ENCODE results near the gene BRAF. TPM values are rescaled to one million over a fixed set of nuclear protein-coding genes. Genes with fewer than 3 reads are reported as not detected.
"Not testable (repeated sequence)": the region's sequence is repeated elsewhere in the genome, so short reads cannot be mapped to it uniquely, and the experiment has no call there.

The BRAF gene
- 10 to 100 TPM; 23.3 to 28.6 (median 26.1) TPM for polyA plus RNA-seq (ENCODE audit: insufficient read length in 4 of 4)

- DNase-seq (ENCODE audit: low read depth in 4 of 4, low spot score in 3 of 4), result peak; percentile 82 to 98 (median 86)
Measured at GRCh38 chr7:140924821-140925421, at the start of gene BRAF. Gene BRAF, minus strand, starts transcription at chr7:140924929. Its CDS starts 226 bp downstream, at chr7:140924703.

DNA sequence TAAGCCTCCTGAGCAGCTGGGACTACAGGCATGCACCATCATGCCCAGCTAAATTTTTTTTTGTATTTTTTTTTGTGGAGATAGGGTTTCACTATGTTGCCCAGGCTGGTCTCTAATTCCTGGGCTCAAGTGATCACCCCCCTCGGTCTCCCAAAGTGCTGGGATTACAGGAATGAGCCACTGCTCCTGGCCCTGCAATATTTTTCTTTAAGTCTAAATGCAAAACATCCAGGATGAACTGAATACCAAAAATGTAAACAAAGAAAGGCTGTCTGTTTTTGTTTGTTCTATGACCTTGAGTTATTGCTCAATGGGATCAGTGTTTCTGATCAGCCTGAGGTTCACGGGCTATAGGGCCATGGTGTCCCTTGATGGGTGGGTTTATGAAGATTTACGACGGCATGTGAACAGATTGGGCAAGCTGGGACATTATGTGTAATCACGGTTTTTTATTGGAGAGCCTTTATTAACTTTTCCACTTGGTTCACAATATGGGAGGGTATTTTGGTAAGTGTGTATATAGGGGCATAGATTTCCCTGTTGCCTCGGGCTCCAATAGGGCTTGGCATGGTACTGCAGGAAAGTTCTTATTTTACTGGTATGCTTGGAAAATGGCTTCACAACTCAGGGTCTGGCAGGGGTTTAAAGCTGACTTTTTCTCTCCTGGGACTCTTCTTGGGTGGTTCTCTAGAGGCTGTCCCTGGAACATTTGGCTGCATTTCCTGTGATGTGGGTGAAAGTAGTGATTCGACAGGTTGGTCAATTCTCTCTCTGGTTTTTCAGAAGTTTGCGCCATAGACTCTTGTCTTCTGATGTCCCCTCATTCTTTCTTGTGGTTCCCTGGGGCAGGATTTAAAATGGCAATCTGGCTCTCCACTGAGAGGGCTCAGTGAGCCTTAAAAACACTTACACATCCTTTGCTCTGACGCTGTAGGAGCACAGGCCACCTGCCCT, 48.4 kb upstream of the BRAF start:
- no peak for DNase-seq (ENCODE audit: low read depth in 4 of 4, low spot score in 3 of 4)

- DNase-seq (ENCODE audit: low read depth in 4 of 4, low spot score in 3 of 4), result no peak
Measured at GRCh38 chr7:140972344-140972743, 47.6 kb upstream of the BRAF start.

DNA sequence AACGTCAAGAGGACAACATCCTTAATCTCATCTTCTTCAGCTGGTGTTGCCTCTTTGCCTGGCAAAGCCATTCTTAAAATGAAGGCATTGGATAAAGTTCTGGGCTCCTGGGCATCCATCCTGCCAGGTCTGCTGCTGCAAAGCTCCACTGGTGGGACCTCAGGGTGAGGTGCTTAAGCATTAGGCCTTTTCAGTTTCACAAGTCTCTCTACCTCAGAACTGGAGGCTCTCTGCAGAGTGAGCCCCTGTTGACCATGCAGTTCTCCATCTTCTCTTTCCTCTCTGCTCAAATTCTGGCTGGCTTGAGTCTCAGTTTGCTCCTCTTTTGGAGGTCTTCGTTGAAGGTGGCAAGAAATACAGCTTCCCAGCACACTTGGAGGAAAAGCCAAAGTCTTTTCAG, 42.7 kb upstream of the BRAF start:
- DNase-seq (ENCODE audit: low read depth in 4 of 4, low spot score in 3 of 4), result no peak

- no peak for DNase-seq (ENCODE audit: low read depth in 4 of 4, low spot score in 3 of 4)
Measured at GRCh38 chr7:140966561-140967233, 42.0 kb upstream of the BRAF start.

GRCh38 chr7:140961117-140961516, 36.4 kb upstream of the BRAF start:
- no peak for DNase-seq (ENCODE audit: low read depth in 4 of 4, low spot score in 3 of 4)

GRCh38 chr7:140956997-140957396, 32.3 kb upstream of the BRAF start:
- DNase-seq (ENCODE audit: low read depth in 4 of 4, low spot score in 3 of 4), result not testable (repeated sequence)

DNA sequence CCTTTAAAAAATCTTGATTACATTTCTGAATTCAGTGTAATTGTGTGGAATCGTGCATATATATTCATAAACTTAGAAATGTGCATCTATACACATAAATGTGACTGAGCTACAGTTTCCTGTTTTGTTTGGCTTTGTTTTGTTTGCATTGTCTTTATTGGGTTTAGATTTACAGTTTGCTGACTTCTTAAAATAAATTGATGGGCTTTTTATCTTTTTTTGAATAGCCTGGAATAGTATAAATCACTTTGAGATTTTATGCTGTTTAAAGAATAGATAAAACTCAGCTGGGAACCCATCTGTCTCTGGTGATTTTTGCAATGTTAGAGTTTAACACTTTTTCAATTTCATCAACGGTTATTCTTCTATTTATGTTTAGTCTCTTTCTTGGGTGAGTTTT, 21.2 kb upstream of the BRAF start:
- DNase-seq (ENCODE audit: low read depth in 4 of 4, low spot score in 3 of 4), result no peak

GRCh38 chr7:140942242-140942641, 17.5 kb upstream of the BRAF start:
- DNase-seq (ENCODE audit: low read depth in 4 of 4, low spot score in 3 of 4), result not testable (repeated sequence)

DNA sequence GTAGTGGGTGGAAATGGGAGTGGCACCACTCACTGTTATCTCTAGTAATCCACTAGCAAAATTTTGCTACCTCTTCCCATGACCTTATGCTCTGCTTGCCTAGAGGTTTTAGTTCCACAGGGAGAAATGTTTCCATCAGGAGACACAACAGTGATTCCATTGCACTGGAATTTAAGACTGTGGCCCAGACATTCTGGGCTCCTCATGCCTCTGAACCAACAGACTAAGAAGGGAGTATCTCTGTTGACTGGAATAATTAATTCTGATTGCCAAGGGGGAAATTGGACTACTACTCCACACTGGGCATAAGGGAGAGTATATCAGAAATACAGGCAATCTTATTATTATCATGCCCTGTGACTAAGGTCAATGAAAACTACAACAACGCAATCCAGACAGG, 16.2 kb upstream of the BRAF start:
- DNase-seq (ENCODE audit: low read depth in 4 of 4, low spot score in 3 of 4), result no peak

DNA sequence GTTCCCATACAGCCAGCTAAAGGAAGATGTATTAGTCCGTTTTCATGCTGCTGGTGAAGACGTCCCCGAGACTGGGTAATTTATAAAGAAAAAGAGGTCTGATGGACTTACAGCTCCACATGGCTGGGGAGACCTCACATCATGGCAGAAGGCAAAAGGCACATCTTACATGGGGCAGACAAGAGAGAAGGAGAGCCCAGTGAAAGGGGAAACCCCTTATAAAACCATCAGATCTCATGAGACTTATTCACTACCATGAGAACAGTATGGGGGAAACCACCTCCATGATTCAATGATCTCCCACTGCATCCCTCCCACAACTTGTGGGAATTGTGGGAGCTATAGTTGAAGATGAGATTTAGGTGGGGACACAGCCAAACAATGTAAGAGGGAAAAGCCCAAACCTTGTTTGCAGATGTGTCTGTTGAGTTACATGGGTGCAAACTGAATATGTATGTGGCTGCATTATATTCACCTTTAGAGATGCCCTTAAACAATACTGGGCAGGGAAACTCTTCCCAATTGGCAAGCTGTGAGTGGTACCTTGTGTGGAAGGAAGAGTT, 13.1 kb upstream of the BRAF start:
- DNase-seq (ENCODE audit: low read depth in 4 of 4, low spot score in 3 of 4), result no peak

DNA sequence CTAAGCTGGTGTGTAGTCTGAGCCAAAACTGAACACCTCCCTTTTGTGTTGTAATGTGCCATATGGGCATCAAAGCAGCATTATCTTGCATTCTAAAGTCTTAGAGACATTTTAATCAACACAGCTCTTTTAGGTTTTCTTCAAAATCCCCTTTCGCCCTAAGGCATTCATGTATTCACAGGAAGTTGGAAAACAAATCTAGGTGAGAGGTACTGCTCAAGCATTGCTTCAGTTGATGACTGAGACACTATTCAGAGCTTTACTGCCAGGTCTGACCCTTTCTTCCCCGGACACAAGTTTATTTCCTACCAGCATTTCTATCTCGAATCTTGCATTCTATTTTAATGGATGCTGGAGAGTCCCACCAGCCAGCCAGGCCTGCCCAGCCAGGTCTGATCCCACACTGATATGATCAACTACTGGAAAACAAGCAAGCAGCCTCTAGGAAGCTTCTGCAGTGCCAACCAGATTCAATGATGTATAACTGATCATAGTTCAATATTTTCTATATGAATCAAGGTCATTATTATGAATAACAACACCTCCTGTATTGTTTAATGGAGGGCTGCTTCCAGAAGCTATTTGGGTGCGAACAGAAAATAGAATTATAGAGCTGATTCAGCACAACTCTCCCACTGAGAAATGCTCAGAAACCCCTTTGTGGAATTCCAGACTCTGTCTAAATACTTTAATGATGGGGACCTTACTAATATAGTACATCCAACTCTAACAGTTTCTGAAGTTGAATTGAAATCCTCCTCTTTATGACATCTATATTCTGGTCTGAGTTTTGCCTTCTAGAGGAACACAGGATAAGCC, 4.0 kb upstream of the BRAF start:
- DNase-seq (ENCODE audit: low read depth in 4 of 4, low spot score in 3 of 4), result no peak

DNA sequence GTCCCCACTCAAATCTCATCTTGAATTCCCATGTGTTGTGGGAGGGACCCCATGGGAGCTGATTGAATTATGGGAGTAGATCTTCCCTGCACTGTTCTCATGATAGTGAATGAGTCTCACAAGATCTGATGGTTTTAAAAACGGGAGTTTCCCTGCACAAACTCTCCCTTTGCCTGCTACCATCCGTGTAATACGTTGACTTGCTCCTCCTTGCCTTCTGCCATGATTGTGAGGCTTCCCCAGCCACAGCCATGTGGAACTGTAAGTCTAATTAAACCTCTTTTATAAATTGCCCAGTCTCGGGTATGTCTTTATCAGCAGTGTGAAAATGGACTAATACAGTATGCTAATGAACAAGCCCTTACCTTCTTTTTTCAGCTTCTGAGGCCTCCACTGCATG, 3.2 kb upstream of the BRAF start:
- DNase-seq (ENCODE audit: low read depth in 4 of 4, low spot score in 3 of 4), result not testable (repeated sequence)

- no peak for DNase-seq (ENCODE audit: low read depth in 4 of 4, low spot score in 3 of 4)
Measured at GRCh38 chr7:140927351-140927750, 2.6 kb upstream of the BRAF start.

GRCh38 chr7:140926021-140926817, 1.5 kb upstream of the BRAF start:
- no peak for DNase-seq (ENCODE audit: low read depth in 4 of 4, low spot score in 3 of 4)

GRCh38 chr7:140924019-140924820, 509 bp downstream of the BRAF start:
- peak; percentile 58 to 71 (median 70) for DNase-seq (ENCODE audit: low read depth in 4 of 4, low spot score in 3 of 4)

- peak in 2 of 4 donors; percentile 18 to 22 for DNase-seq (ENCODE audit: low read depth in 4 of 4, low spot score in 3 of 4)
Measured at GRCh38 chr7:140923358-140924006, 1.2 kb downstream of the BRAF start.

All from right renal pelvis (tissue), 4 donors.